HG02852 (cell line): ENCODE results near the gene MUC22.

Source experiments
- ATAC-seq: cut with Tn5 transposase; IDR thresholded peaks from one replicate; pipeline ENCODE4 v1.9.1; 2021; ENCODE audit warnings: mild to moderate bottlenecking, moderate library complexity; ENCODE audit not compliant: unreplicated experiment

MUC22 gene

DNA sequence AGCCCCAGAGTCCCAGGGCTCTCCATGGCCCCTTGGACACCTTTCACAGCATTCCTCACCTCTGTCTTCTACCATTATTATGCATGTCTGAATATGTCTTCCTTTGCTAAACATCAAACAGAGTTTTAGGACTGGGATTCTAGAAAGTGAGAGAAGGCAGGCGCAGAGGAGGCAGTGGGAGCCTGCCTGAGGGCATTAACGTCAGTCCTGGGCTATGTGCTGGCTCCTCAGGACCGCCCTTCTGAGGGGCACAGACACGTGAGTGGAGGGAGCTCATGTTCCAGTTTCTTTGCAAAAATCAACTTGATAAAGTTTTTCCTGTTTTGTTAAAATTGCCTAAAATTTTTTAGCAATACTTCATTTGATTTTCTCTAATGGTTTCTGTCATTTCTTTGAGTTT lies 64.1 kb downstream of the MUC22 start:
- ATAC-seq = no peak

DNA sequence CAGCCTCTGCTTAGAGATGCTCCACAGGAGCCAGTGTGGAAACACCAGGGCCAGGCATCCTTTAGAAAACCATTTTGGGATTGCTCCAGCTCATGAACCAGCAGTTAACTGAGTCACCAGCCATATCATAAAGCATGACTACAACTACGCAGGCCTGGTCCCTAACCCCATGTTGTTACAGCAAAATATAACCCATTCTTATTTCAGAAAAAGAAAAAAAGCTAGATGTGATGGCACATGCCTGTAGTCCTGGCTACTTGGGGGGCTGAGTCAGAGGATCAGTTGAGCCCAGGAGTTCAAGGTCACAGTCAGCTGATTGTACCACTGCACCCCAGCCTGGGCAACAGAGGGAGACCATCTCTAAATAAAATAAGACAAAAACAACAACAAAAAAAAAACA lies 65.3 kb downstream of the MUC22 start:
- no peak for ATAC-seq

DNA sequence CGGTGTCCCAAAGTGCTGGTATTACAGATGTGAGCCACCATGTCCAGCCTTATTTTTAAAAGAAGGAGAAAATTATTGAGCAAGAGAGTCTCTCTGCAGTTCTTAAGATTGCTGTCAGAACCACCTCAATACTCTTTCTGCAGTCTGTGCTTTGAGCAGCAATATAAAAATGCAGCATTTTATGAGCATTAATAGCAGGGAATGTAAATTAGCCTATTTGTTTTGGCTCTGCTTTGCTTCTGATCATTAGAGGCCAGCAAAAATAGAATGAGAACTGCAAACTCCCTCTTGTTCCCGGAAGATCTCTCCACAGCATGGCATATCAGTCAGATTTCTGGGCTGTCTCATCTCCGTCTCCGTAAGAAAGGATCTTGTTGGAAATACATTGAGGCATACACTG lies 66.3 kb downstream of the MUC22 start:
- no peak for ATAC-seq

DNA sequence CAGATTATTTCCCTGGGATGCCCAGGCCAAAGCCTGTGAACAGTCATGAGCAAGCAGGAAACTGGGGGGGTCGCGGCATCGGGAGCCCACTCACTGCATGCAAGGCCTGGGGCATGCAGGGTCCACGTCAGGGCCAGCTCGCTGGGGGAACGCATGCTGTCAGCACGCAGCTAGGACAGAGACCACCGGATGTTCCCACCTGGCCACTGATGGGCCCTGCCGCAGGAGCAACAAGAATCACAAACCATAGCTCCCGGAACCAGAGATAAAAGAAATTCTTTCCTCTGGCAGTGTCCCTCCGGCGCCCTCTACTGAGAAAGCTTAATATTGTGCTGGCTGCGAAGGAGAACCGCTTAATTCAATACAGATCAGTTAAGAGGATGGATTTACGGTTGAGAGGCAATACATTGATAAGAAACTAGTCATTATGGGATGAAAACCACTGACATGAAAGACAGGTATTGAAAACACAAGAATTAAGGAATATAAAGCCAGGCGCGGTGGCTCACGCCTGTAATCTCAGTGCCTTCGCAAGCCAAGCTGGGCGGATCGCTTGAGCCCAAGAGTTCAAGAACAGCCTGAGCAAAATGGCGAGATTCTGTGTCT lies 69.5 kb downstream of the MUC22 start:
- no peak for ATAC-seq

DNA sequence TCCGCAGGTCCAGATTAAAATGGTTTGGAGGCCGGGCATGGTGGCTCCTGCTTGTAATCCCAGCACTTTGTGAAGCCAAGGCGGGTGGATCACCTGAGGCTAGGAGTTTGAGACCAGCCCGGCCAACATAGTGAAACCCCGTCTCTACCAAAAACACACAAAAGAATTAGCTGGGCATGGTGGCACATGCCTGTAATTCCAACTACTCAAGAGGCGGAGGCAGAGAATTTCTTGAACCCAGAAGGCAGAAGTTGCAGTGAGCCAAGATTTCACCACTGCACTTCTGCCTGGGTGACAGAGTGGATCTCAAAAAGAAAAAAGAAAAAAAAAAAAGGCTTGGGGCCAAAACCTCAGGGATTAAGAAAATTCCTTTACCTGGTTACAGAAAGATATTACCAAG lies 71.6 kb downstream of the MUC22 start:
- no peak for ATAC-seq

DNA sequence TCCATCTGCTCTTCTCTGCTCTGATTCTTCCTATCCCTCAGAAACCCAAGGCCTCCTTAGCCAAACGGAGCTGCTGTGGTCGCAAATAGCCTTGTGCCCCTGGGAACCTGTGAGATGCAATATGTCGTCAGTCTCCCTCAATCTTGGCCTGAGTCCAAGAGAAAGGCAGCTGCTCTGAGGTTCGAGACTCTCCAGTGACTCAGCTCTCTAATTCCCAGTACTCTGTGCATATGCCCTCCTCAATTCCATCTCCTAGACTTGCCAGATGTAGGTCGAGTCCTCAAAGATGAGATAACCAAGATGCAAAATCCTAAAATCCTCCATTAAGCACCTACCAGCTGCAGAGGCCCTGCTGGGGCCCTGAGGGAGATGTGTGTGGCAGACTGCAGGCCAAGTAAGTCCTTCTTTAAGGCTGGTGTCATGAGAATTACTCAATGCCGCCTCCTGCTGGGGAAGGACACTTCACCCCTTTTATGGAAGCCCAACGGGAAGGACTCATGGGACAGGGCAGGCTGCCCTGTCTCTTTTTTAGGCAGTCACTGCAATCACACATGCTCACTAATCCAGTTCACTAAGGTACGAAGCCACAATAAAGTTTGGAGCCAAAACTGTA lies 73.6 kb downstream of the MUC22 start:
- no peak for ATAC-seq
